GM19099 (cell line): ENCODE results near the gene LRIG2.

ENCODE experiments used
- POLR2A ChIP-seq: IDR thresholded peaks from 3 replicates; pipeline ENCODE4 v1.6.1; 2011; ENCODE audit warnings: low read depth; ENCODE audit not compliant: insufficient read length; ENCODE audit errors: extremely low read depth

Gene LRIG2

GRCh38 chr1:113103048-113103447 lies 30.1 kb downstream of the LRIG2 start:
- no peak for TF ChIP-seq POLR2A

GRCh38 chr1:113103977-113104376 lies 31.0 kb downstream of the LRIG2 start:
- TF ChIP-seq POLR2A = no peak

- no peak for TF ChIP-seq POLR2A
These were observed 33.9 kb downstream of the LRIG2 start for GRCh38 chr1:113106910-113107309.

- no peak for TF ChIP-seq POLR2A
These were observed 37.0 kb downstream of the LRIG2 start for GRCh38 chr1:113109908-113110554.

GRCh38 chr1:113118266-113118665 lies 45.3 kb downstream of the LRIG2 start:
- no peak for TF ChIP-seq POLR2A

- TF ChIP-seq POLR2A = no peak
These were observed 50.7 kb downstream of the LRIG2 start for GRCh38 chr1:113123737-113124136.

GRCh38 chr1:113124366-113124765 lies 51.4 kb downstream of the LRIG2 start:
- no peak for TF ChIP-seq POLR2A

- TF ChIP-seq POLR2A = no peak
These were observed 52.5 kb downstream of the LRIG2 start for GRCh38 chr1:113125517-113125916.

GRCh38 chr1:113126207-113126606 lies 53.2 kb downstream of the LRIG2 start:
- TF ChIP-seq POLR2A = no peak

GRCh38 chr1:113128116-113128515 lies 55.1 kb downstream of the LRIG2 start:
- TF ChIP-seq POLR2A = no peak

- TF ChIP-seq POLR2A = no peak
These were observed 56.7 kb downstream of the LRIG2 start for GRCh38 chr1:113129529-113130185.

GRCh38 chr1:113133038-113133437 lies 60.0 kb downstream of the LRIG2 start:
- TF ChIP-seq POLR2A = no peak

- TF ChIP-seq POLR2A = no peak
These were observed 60.8 kb downstream of the LRIG2 start for GRCh38 chr1:113133759-113134158.

GRCh38 chr1:113135460-113135859 lies 62.5 kb downstream of the LRIG2 start:
- no peak for TF ChIP-seq POLR2A

GRCh38 chr1:113136476-113136875 lies 63.5 kb downstream of the LRIG2 start:
- no peak for TF ChIP-seq POLR2A

GRCh38 chr1:113137563-113137962 lies 64.6 kb downstream of the LRIG2 start:
- TF ChIP-seq POLR2A = no peak

GRCh38 chr1:113138778-113139177 lies 65.8 kb downstream of the LRIG2 start:
- TF ChIP-seq POLR2A = no peak

GRCh38 chr1:113140176-113140575 lies 67.2 kb downstream of the LRIG2 start:
- no peak for TF ChIP-seq POLR2A
